NT2/D1 (cell line): ENCODE measurements around the gene ANO1.

Experiments
- DNase-seq: peaks from one replicate; pipeline ENCODE4 v3.0.0-alpha.2; 2011; ENCODE audit warnings: low read depth, low spot score
- H3K27me3 ChIP-seq: 2 replicates; pipeline ENCODE4 v1.6.0; 2011; ENCODE audit warnings: mild to moderate bottlenecking; ENCODE audit not compliant: insufficient read length, insufficient read depth
- H3K36me3 ChIP-seq: 2 replicates; pipeline ENCODE4 v1.6.1; 2011; ENCODE audit warnings: mild to moderate bottlenecking, low read length, mixed read lengths; ENCODE audit not compliant: insufficient read depth, insufficient read length
- H3K4me1 ChIP-seq: 2 replicates; pipeline ENCODE4 v1.5.1; 2011; ENCODE audit not compliant: insufficient read depth, insufficient read length
- H3K4me3 ChIP-seq: 2 replicates; pipeline ENCODE4 v1.5.1; 2011; ENCODE audit warnings: low read depth; ENCODE audit not compliant: insufficient read length
- H3K9ac ChIP-seq: 2 replicates; pipeline ENCODE4 v1.6.0; 2011; ENCODE audit warnings: low read depth; ENCODE audit not compliant: insufficient read length
- H3K9me3 ChIP-seq: 2 replicates; pipeline ENCODE4 v1.5.1; 2011; ENCODE audit warnings: mild to moderate bottlenecking, low read length; ENCODE audit not compliant: insufficient read depth
- SUZ12 ChIP-seq: IDR thresholded peaks from 2 replicates; pipeline ENCODE4 v1.6.1; 2011; ENCODE audit not compliant: insufficient read length, insufficient read depth; ENCODE audit errors: extremely low read depth
- YY1 ChIP-seq: IDR thresholded peaks from 2 replicates; pipeline ENCODE4 v1.6.1; 2011; ENCODE audit not compliant: insufficient read length, insufficient read depth
- ZNF274 ChIP-seq: IDR thresholded peaks from 2 replicates; pipeline ENCODE4 v1.6.1; 2011; ENCODE audit warnings: mild to moderate bottlenecking, low read depth, low read length

The ANO1 gene

GRCh38 chr11:70205049-70205725, 127.1 kb downstream of the ANO1 start:
- TF ChIP-seq YY1 (no peak), SUZ12 (no peak), ZNF274 (no peak)
- no peak for DNase-seq
- Histone ChIP-seq H3K4me1 (peaks cover 19% of the 10 kb centered on the region), H3K9me3 (no peaks in the 10 kb centered on the region; the same call in 1 of the 2 replicates), H3K36me3 (peaks cover 59% of the 10 kb centered on the region), H3K9ac (peak overlapping the region; percentile 6), H3K4me3 (peak overlapping the region; percentile 96), H3K27me3 (no peaks in the 10 kb centered on the region)

- Histone ChIP-seq H3K9me3 (no peaks in the 10 kb centered on the region), H3K4me1 (peaks cover 21% of the 10 kb centered on the region), H3K4me3 (no peak overlapping the region), H3K36me3 (peaks cover 59% of the 10 kb centered on the region), H3K9ac (no peak overlapping the region), H3K27me3 (no peaks in the 10 kb centered on the region)
- TF ChIP-seq YY1, result no peak
- no peak for TF ChIP-seq ZNF274
- no peak for TF ChIP-seq SUZ12
- DNase-seq, result no peak
These were observed 127.6 kb downstream of the ANO1 start for GRCh38 chr11:70205766-70206165.

GRCh38 chr11:70206226-70206981, 128.3 kb downstream of the ANO1 start:
- Histone ChIP-seq H3K9ac (no peak overlapping the region), H3K9me3 (no peaks in the 10 kb centered on the region), H3K36me3 (peaks cover 59% of the 10 kb centered on the region), H3K4me3 (no peak overlapping the region), H3K4me1 (peaks cover 21% of the 10 kb centered on the region), H3K27me3 (no peaks in the 10 kb centered on the region)
- no peak for DNase-seq
- no peak for TF ChIP-seq ZNF274
- TF ChIP-seq YY1, result no peak

- Histone ChIP-seq H3K4me3 (no peak overlapping the region), H3K27me3 (no peaks in the 10 kb centered on the region), H3K9ac (no peak overlapping the region), H3K4me1 (peaks cover 21% of the 10 kb centered on the region), H3K36me3 (peaks cover 59% of the 10 kb centered on the region), H3K9me3 (no peaks in the 10 kb centered on the region)
- TF ChIP-seq SUZ12 (no peak), ZNF274 (no peak), YY1 (no peak)
- DNase-seq, result no peak
These were observed 128.9 kb downstream of the ANO1 start for GRCh38 chr11:70206982-70207376.

- Histone ChIP-seq H3K4me3 (no peak overlapping the region), H3K27me3 (no peaks in the 10 kb centered on the region), H3K9ac (no peak overlapping the region), H3K4me1 (peaks cover 23% of the 10 kb centered on the region), H3K9me3 (no peaks in the 10 kb centered on the region), H3K36me3 (peaks cover 59% of the 10 kb centered on the region)
- DNase-seq, result no peak
- TF ChIP-seq YY1, result no peak
- no peak for TF ChIP-seq ZNF274
- TF ChIP-seq SUZ12, result no peak
These were observed 129.5 kb downstream of the ANO1 start for GRCh38 chr11:70207531-70208131.

GRCh38 chr11:70209391-70209912, 131.3 kb downstream of the ANO1 start:
- Histone ChIP-seq H3K4me3 (no peak overlapping the region), H3K9ac (no peak overlapping the region), H3K27me3 (no peaks in the 10 kb centered on the region), H3K9me3 (no peaks in the 10 kb centered on the region), H3K36me3 (peaks cover 52% of the 10 kb centered on the region), H3K4me1 (peaks cover 20% of the 10 kb centered on the region)
- DNase-seq, result no peak
- no peak for TF ChIP-seq ZNF274
- TF ChIP-seq SUZ12, result no peak
- no peak for TF ChIP-seq YY1

- peaks cover 18% of the 10 kb centered on the region for H3K4me1 ChIP-seq
- no peaks in the 10 kb centered on the region for H3K27me3 ChIP-seq
- no peaks in the 10 kb centered on the region for H3K9me3 ChIP-seq
- no peak for DNase-seq
- no peak overlapping the region for H3K4me3 ChIP-seq
- H3K9ac ChIP-seq, result no peak overlapping the region
- TF ChIP-seq SUZ12 (no peak), YY1 (no peak), ZNF274 (no peak)
- H3K36me3 ChIP-seq, result peaks cover 45% of the 10 kb centered on the region
These were observed 132.0 kb downstream of the ANO1 start for GRCh38 chr11:70210051-70210501.
